SK-N-SH (cell line): Measurements from ENCODE around the gene ETFDH. TPM values are rescaled to one million over a fixed set of nuclear protein-coding genes. Genes with fewer than 3 reads are reported as not detected.

Source experiments
- CTCF ChIA-PET: fragments of 300-600, 350-600 bp; formaldehyde crosslinking; extraction: SDS; loops from one replicate; lab custom pipeline; 2021; lab: Yijun Ruan, JAX
- POLR2A ChIA-PET: fragments of 350-600 bp; sonication (Branson Sonifier 250); formaldehyde crosslinking; extraction: SDS; loops from one replicate; lab custom pipeline; 2020; ENCODE audit warnings: antibody characterized with exemption, inconsistent platforms; lab: Yijun Ruan, JAX
- DNase-seq: peaks from one replicate; pipeline ENCODE4 v3.0.0; 2012
- H2AFZ ChIP-seq: fragments of 200-600 bp; sonication (generic); 2 replicates; pipeline ENCODE4 v1.8.1; 2016; ENCODE audit warnings: antibody characterized with exemption, mild to moderate bottlenecking, low read depth
- H3F3A ChIP-seq: fragments of 200-600 bp; sonication (generic); replicated peaks from 2 replicates; pipeline ENCODE3; 2016; ENCODE audit warnings: antibody characterized with exemption, mild to moderate bottlenecking; ENCODE audit not compliant: insufficient read depth
- H3K27ac ChIP-seq, 2 experiments: fragments of 200-500 bp in 1 of 2; fragments of 200-600 bp in 1 of 2; sonication (Bioruptor generic) in 1 of 2; sonication (generic), shearing (Covaris generic) in 1 of 2; 2 replicates each; pipeline versions ENCODE4 v1.5.1 to v1.6.1; 2014 to 2016; ENCODE audit warnings: low read depth in 2 of 2, inconsistent platforms in 1 of 2, low read length in 1 of 2, mild to moderate bottlenecking in 1 of 2, mixed read lengths in 1 of 2
- H3K27me3 ChIP-seq: fragments of 200-600 bp; sonication (generic), shearing (Covaris generic); 2 replicates; pipeline ENCODE4 v1.6.1; 2016; ENCODE audit warnings: mixed run types; ENCODE audit not compliant: insufficient read depth
- H3K36me3 ChIP-seq, 2 experiments: fragments of 200-500 bp in 1 of 2; fragments of 200-600 bp in 1 of 2; sonication (Bioruptor generic) in 1 of 2; sonication (generic) in 1 of 2; replicated peaks in 1 of 2; 2 replicates each; pipeline versions ENCODE3 to v1.5.1; 2014 to 2016; ENCODE audit warnings: low read length in 1 of 2, mild to moderate bottlenecking in 1 of 2; ENCODE audit not compliant: insufficient read depth in 2 of 2, control insufficient read depth in 1 of 2
- H3K4me1 ChIP-seq, 2 experiments: fragments of 200-500 bp in 1 of 2; fragments of 200-600 bp in 1 of 2; sonication (Bioruptor generic) in 1 of 2; sonication (generic), shearing (Covaris generic) in 1 of 2; 2 replicates each; pipeline versions ENCODE4 v1.5.1 to v1.6.1; 2014 to 2016; ENCODE audit warnings: low read depth in 1 of 2, low read length in 1 of 2, mixed run types in 1 of 2; ENCODE audit not compliant: insufficient read depth in 2 of 2, control insufficient read depth in 1 of 2
- H3K4me2 ChIP-seq: fragments of 200-600 bp; sonication (generic), shearing (Covaris generic); 2 replicates; pipeline ENCODE4 v1.6.1; 2017; ENCODE audit warnings: mixed run types
- H3K4me3 ChIP-seq, 2 experiments: fragments of 200-500 bp in 1 of 2; fragments of 200-600 bp in 1 of 2; sonication (Bioruptor generic) in 1 of 2; sonication (generic), shearing (Covaris generic) in 1 of 2; 2 replicates each; pipeline versions ENCODE4 v1.5.1 to v1.8.1; 2014 to 2016; ENCODE audit warnings: low read depth in 2 of 2, inconsistent platforms in 1 of 2, low read length in 1 of 2, mild to moderate bottlenecking in 1 of 2, mixed read lengths in 1 of 2, moderate library complexity in 1 of 2
- H3K79me2 ChIP-seq: fragments of 200-600 bp; sonication (generic); 2 replicates; pipeline ENCODE4 v1.8.1; 2017; ENCODE audit warnings: mild to moderate bottlenecking; ENCODE audit not compliant: insufficient read depth
- H3K9ac ChIP-seq: fragments of 200-600 bp; sonication (generic); 2 replicates; pipeline ENCODE4 v1.6.1; 2017; ENCODE audit warnings: mixed run types
- H3K9me2 ChIP-seq: fragments of 200-600 bp; sonication (generic); 2 replicates; pipeline ENCODE4 v1.6.1; 2017; ENCODE audit warnings: mixed run types
- H3K9me3 ChIP-seq: fragments of 200-600 bp; sonication (generic); 2 replicates; pipeline ENCODE4 v1.6.1; 2017; ENCODE audit warnings: mixed run types, mild to moderate bottlenecking, moderate library complexity
- H4K20me1 ChIP-seq: fragments of 200-600 bp; sonication (generic); 2 replicates; pipeline ENCODE4 v1.6.1; 2017; ENCODE audit warnings: mild to moderate bottlenecking, mixed run types; ENCODE audit not compliant: insufficient read depth
- CHD2 ChIP-seq: fragments of 150-350 bp; IDR thresholded peaks from 2 replicates; pipeline ENCODE4 v1.6.1; 2018; ENCODE audit warnings: low read length; ENCODE audit not compliant: partially characterized antibody
- ELF1 ChIP-seq: IDR thresholded peaks from 2 replicates; pipeline ENCODE4 v1.4.0; 2012
- EP300 ChIP-seq, 2 experiments: IDR thresholded peaks; 2 replicates each; pipeline versions ENCODE4 v1.4.0 to v1.6.1; 2012; ENCODE audit warnings: borderline replicate concordance in 1 of 2, low read depth in 1 of 2, low read length in 1 of 2
- EZH2phosphoT487 ChIP-seq: fragments of 200-600 bp; sonication (generic); IDR thresholded peaks from 2 replicates; pipeline ENCODE4 v1.6.1; 2017; ENCODE audit warnings: low read depth, mixed run types, mild to moderate bottlenecking, antibody characterized with exemption, moderate library complexity, borderline replicate concordance
- FOSL2 ChIP-seq: IDR thresholded peaks from 2 replicates; pipeline ENCODE4 v1.4.0; 2012; ENCODE audit warnings: low read depth, mild to moderate bottlenecking, moderate library complexity, borderline replicate concordance
- FOXJ3 ChIP-seq: sonication (generic); formaldehyde crosslinking; IDR thresholded peaks from 2 replicates; pipeline ENCODE4 v1.5.1; 2020; ENCODE audit warnings: mild to moderate bottlenecking, missing genetic modification reagents
- FOXM1 ChIP-seq: IDR thresholded peaks from 2 replicates; pipeline ENCODE4 v1.4.0; 2012; ENCODE audit warnings: low read depth, mild to moderate bottlenecking
- JUND ChIP-seq: IDR thresholded peaks from 2 replicates; pipeline ENCODE4 v1.4.0; 2012
- MEF2A ChIP-seq: IDR thresholded peaks from 2 replicates; pipeline ENCODE4 v1.4.0; 2012; ENCODE audit warnings: low read depth, borderline replicate concordance
- MXI1 ChIP-seq: IDR thresholded peaks from 2 replicates; pipeline ENCODE4 v1.6.1; 2012; ENCODE audit warnings: mild to moderate bottlenecking, low read depth, low read length, improper control_type of control experiment
- NFIC ChIP-seq: IDR thresholded peaks from 2 replicates; pipeline ENCODE4 v1.4.0; 2012; ENCODE audit warnings: borderline replicate concordance
- NRF1 ChIP-seq: IDR thresholded peaks from 2 replicates; pipeline ENCODE4 v1.6.1; 2012; ENCODE audit warnings: low read depth, mild to moderate bottlenecking, low read length
- PBX3 ChIP-seq: IDR thresholded peaks from 2 replicates; pipeline ENCODE4; 2012
- POLR2AphosphoS5 ChIP-seq: IDR thresholded peaks from 2 replicates; pipeline ENCODE4 v1.6.1; 2012; ENCODE audit warnings: low read depth, low read length
- RAD21 ChIP-seq: IDR thresholded peaks from 2 replicates; pipeline ENCODE4 v1.6.1; 2012; ENCODE audit warnings: mild to moderate bottlenecking, low read length
- RCOR1 ChIP-seq: fragments of 150-350 bp; IDR thresholded peaks from 2 replicates; pipeline ENCODE4 v1.6.1; 2017; ENCODE audit warnings: antibody characterized with exemption, low read length
- SMC3 ChIP-seq: IDR thresholded peaks from 2 replicates; pipeline ENCODE4 v1.6.1; 2012; ENCODE audit warnings: low read depth, low read length, improper control_type of control experiment
- TCF12 ChIP-seq: IDR thresholded peaks from 2 replicates; pipeline ENCODE4 v1.4.0; 2012
- USF1 ChIP-seq: IDR thresholded peaks from 2 replicates; pipeline ENCODE4 v1.4.0; 2012; ENCODE audit warnings: low read depth, borderline replicate concordance
- ZBTB33 ChIP-seq: IDR thresholded peaks from 2 replicates; pipeline ENCODE4 v1.4.0; 2012; ENCODE audit warnings: low read depth, borderline replicate concordance
- WGBS: methylation state at CpG from one replicate; pipeline ENCODE4 v1.1.6; 2017; ENCODE audit warnings: low lambda C conversion rate; 5-methylcytosine and 5-hydroxymethylcytosine counted together
- polyA plus RNA-seq, 3 experiments: library from polyadenylated mRNA; depleted of rRNA; stranded (reverse); fragments of >200 nt; gene quantifications; 2 replicates each; pipeline ENCODE4 v1.2.3, GENCODE V29; 2012

ETFDH gene
- polyA plus RNA-seq, 1 of the 3 experiments (the other 2 are of a cell fraction): 12.1 TPM

GRCh38 chr4:158758142-158758541 is 86.0 kb downstream of the ETFDH start:
- H3K36me3 ChIP-seq: no peaks in the 10 kb centered on the region
- DNase-seq: no peak
- TF ChIP-seq RCOR1 (no peak), TCF12 (no peak), ZBTB33 (no peak), USF1 (no peak), FOSL2 (no peak), JUND (no peak), NRF1 (no peak), MEF2A (no peak), ELF1 (no peak), FOXM1 (no peak), EZH2phosphoT487 (no peak), POLR2AphosphoS5 (no peak), CHD2 (no peak), NFIC (no peak)
- H3K27ac ChIP-seq: no peak overlapping the region
- H3K27me3 ChIP-seq: no peaks in the 10 kb centered on the region
- no peaks in the 10 kb centered on the region for H3K79me2 ChIP-seq
- WGBS: 67% methylated on average over 4 of the region's 4 CpGs
- H3K4me2 ChIP-seq: no peak overlapping the region
- H3K9me3 ChIP-seq: no peaks in the 10 kb centered on the region
- H2AFZ ChIP-seq: no peak overlapping the region
- H3F3A ChIP-seq: no peaks in the 10 kb centered on the region
- CTCF ChIA-PET: interaction anchor here (1.7 kb wide), 1 partner anchor 445 kb away, joined by 5 read pairs; no protein-coding TSS in a partner anchor
- H3K9ac ChIP-seq: no peak overlapping the region
- H3K4me1 ChIP-seq: no peaks in the 10 kb centered on the region
- no peak overlapping the region for H3K4me3 ChIP-seq
- H3K9me2 ChIP-seq: no peaks in the 10 kb centered on the region
- H4K20me1 ChIP-seq: no peaks in the 10 kb centered on the region
- POLR2A ChIA-PET: no interaction called here

- ChIA-PET CTCF (no interaction called here), POLR2A (no interaction called here)
- no peak for DNase-seq
- Histone ChIP-seq H3F3A (no peaks in the 10 kb centered on the region), H3K27ac (no peak overlapping the region), H3K4me2 (no peak overlapping the region), H3K9me2 (no peaks in the 10 kb centered on the region), H3K4me1 (no peaks in the 10 kb centered on the region), H2AFZ (no peak overlapping the region), H3K4me3 (no peak overlapping the region), H3K27me3 (no peaks in the 10 kb centered on the region), H3K9ac (no peak overlapping the region), H3K79me2 (no peaks in the 10 kb centered on the region), H4K20me1 (no peaks in the 10 kb centered on the region), H3K36me3 (no peaks in the 10 kb centered on the region), H3K9me3 (no peaks in the 10 kb centered on the region)
- WGBS: 83% methylated on average over 4 of the region's 4 CpGs
- TF ChIP-seq PBX3 (no peak), SMC3 (no peak), CHD2 (no peak), NFIC (no peak), USF1 (no peak), POLR2AphosphoS5 (no peak), NRF1 (no peak), MEF2A (no peak), RAD21 (no peak), FOXJ3 (CRISPR knock-in tag) (no peak), RCOR1 (no peak), MXI1 (no peak), EP300 (IDR thresholded peaks at IDR 0.05; ENCODE audit: borderline replicate concordance in 1 of 2, low read depth in 1 of 2, low read length in 1 of 2) (no peak), ZBTB33 (no peak)
Observed at GRCh38 chr4:158758703-158759102, 86.6 kb downstream of the ETFDH start.
